Loucy (cell line): ENCODE measurements around the gene DIDO1.
"Not testable (repeated sequence)": the region's sequence is repeated elsewhere in the genome, so short reads cannot be mapped to it uniquely, and the experiment has no call there.

Experiments used
- H2AFZ ChIP-seq: fragments of 200-600 bp; sonication (generic); 2 replicates; pipeline ENCODE4 v1.6.0; 2016; ENCODE audit warnings: antibody characterized with exemption, mild to moderate bottlenecking, low read length, moderate library complexity
- H3F3A ChIP-seq: fragments of 200-600 bp; 2 replicates; pipeline ENCODE4 v1.6.0; 2016; ENCODE audit warnings: antibody characterized with exemption, low read depth, mild to moderate bottlenecking
- H3K27me3 ChIP-seq: fragments of 200-600 bp; sonication (generic); 2 replicates; pipeline ENCODE4 v1.6.1; 2014; ENCODE audit warnings: low read length, mild to moderate bottlenecking; ENCODE audit not compliant: insufficient read depth, poor library complexity, severe bottlenecking
- H3K36me3 ChIP-seq: fragments of 200-600 bp; sonication (generic); 2 replicates; pipeline ENCODE4 v1.6.1; 2016; ENCODE audit warnings: low read length; ENCODE audit not compliant: insufficient read depth
- H3K4me1 ChIP-seq: fragments of 200-600 bp; sonication (generic); 2 replicates; pipeline ENCODE4 v1.5.1; 2014; ENCODE audit warnings: low read length, mild to moderate bottlenecking; ENCODE audit not compliant: insufficient read depth, poor library complexity, severe bottlenecking
- H3K4me2 ChIP-seq: fragments of 200-600 bp; sonication (generic); 2 replicates; pipeline ENCODE4 v1.6.0; 2014; ENCODE audit warnings: antibody characterized with exemption, low read length, low read depth, mild to moderate bottlenecking; ENCODE audit not compliant: poor library complexity, severe bottlenecking
- H3K4me3 ChIP-seq: fragments of 200-600 bp; sonication (generic); 2 replicates; pipeline ENCODE4 v1.5.1; 2014; ENCODE audit warnings: low read length, mild to moderate bottlenecking, mixed read lengths; ENCODE audit not compliant: poor library complexity, severe bottlenecking
- H3K79me2 ChIP-seq: fragments of 200-600 bp; sonication (generic); 2 replicates; pipeline ENCODE4 v1.6.1; 2014; ENCODE audit warnings: low read length; ENCODE audit not compliant: insufficient read depth
- H3K9ac ChIP-seq: fragments of 200-600 bp; sonication (generic); 2 replicates; pipeline ENCODE4 v1.6.0; 2014; ENCODE audit warnings: mild to moderate bottlenecking, low read depth, low read length, moderate library complexity; ENCODE audit not compliant: poor library complexity, severe bottlenecking
- H3K9me2 ChIP-seq: fragments of 200-600 bp; sonication (generic); replicated peaks from 2 replicates; pipeline ENCODE4 v1.6.1; 2016; ENCODE audit warnings: low read depth, low read length, mixed read lengths
- H3K9me3 ChIP-seq: fragments of 200-600 bp; sonication (generic); 2 replicates; pipeline ENCODE4 v1.6.1; 2014; ENCODE audit warnings: mild to moderate bottlenecking, antibody characterized with exemption, low read length, low read depth; ENCODE audit not compliant: insufficient read depth
- H4K20me1 ChIP-seq: fragments of 200-600 bp; sonication (generic); 2 replicates; pipeline ENCODE4 v1.6.0; 2014; ENCODE audit warnings: antibody characterized with exemption, low read length, mild to moderate bottlenecking; ENCODE audit not compliant: insufficient read depth, poor library complexity, severe bottlenecking
- EZH2phosphoT487 ChIP-seq: fragments of 200-600 bp; IDR thresholded peaks from 2 replicates; pipeline ENCODE4 v1.6.1; 2018; ENCODE audit warnings: antibody characterized with exemption, mild to moderate bottlenecking, moderate library complexity, borderline replicate concordance
- TF ChIP-seq, protein P1 (sequence below): fragments of 200-600 bp; sonication (generic); conservative IDR thresholded peaks from 2 replicates; pipeline ENCODE4 v1.5.1; 2014; ENCODE audit warnings: mild to moderate bottlenecking, antibody characterized with exemption, low read length

Gene DIDO1

GRCh38 chr20:62875419-62876361 is 50.6 kb downstream of the DIDO1 start:
- H3K27me3 ChIP-seq = no peaks in the 10 kb centered on the region

GRCh38 chr20:62874964-62875344 is 51.4 kb downstream of the DIDO1 start:
- H3K4me1 ChIP-seq = peaks cover 11% of the 10 kb centered on the region
- H4K20me1 ChIP-seq = no peaks in the 10 kb centered on the region
- no peaks in the 10 kb centered on the region for H3K79me2 ChIP-seq
- peaks cover 10% of the 10 kb centered on the region for H3F3A ChIP-seq
- H2AFZ ChIP-seq = no peak overlapping the region
- H3K4me2 ChIP-seq = peak overlapping the region; percentile 46
- no peaks in the 10 kb centered on the region for H3K36me3 ChIP-seq
- no peak overlapping the region for H3K4me3 ChIP-seq
- no peaks in the 10 kb centered on the region for H3K9me3 ChIP-seq
- no peak for TF ChIP-seq EZH2phosphoT487
- no peaks in the 10 kb centered on the region for H3K27me3 ChIP-seq
- no peak overlapping the region for H3K9ac ChIP-seq
- no peaks in the 10 kb centered on the region for H3K9me2 ChIP-seq

More at GRCh38 chr20:62875419-62876361, 50.6 kb downstream of the DIDO1 start:
- no peak overlapping the region for H2AFZ ChIP-seq
- no peak for TF ChIP-seq EZH2phosphoT487
- TF ChIP-seq, protein P1, sequence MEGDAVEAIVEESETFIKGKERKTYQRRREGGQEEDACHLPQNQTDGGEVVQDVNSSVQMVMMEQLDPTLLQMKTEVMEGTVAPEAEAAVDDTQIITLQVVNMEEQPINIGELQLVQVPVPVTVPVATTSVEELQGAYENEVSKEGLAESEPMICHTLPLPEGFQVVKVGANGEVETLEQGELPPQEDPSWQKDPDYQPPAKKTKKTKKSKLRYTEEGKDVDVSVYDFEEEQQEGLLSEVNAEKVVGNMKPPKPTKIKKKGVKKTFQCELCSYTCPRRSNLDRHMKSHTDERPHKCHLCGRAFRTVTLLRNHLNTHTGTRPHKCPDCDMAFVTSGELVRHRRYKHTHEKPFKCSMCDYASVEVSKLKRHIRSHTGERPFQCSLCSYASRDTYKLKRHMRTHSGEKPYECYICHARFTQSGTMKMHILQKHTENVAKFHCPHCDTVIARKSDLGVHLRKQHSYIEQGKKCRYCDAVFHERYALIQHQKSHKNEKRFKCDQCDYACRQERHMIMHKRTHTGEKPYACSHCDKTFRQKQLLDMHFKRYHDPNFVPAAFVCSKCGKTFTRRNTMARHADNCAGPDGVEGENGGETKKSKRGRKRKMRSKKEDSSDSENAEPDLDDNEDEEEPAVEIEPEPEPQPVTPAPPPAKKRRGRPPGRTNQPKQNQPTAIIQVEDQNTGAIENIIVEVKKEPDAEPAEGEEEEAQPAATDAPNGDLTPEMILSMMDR = no peak
- H3K79me2 ChIP-seq = no peaks in the 10 kb centered on the region
- peaks cover 10% of the 10 kb centered on the region for H3F3A ChIP-seq
- no peaks in the 10 kb centered on the region for H3K9me3 ChIP-seq
- no peaks in the 10 kb centered on the region for H4K20me1 ChIP-seq
- no peak overlapping the region for H3K4me3 ChIP-seq
- H3K9ac ChIP-seq = no peak overlapping the region
- no peak overlapping the region for H3K4me2 ChIP-seq
- no peaks in the 10 kb centered on the region for H3K36me3 ChIP-seq
- H3K4me1 ChIP-seq = peaks cover 11% of the 10 kb centered on the region
- H3K9me2 ChIP-seq = no peaks in the 10 kb centered on the region

DNA sequence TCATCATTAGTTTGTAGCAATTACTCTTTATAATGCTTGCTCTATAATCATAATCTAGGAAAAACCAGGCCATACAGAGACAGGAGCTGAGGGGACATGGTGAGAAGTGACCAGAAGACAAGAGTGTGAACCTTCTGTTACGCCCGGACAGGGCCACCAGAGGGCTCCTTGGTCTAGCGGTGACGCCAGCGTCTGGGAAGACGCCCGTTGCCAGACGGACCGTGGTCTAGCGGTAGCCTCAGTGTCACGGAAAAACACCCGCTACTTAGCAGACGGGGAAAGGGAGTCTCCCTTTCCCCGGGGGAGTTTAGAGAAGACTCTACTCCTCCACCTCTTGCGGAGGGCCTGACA is 52.6 kb downstream of the DIDO1 start:
- H3K9me2 ChIP-seq, H3K36me3 ChIP-seq, H3F3A ChIP-seq, H3K79me2 ChIP-seq, H3K27me3 ChIP-seq, H4K20me1 ChIP-seq, H3K9me3 ChIP-seq: not testable (repeated sequence)
- peak overlapping the region; percentile 60 for H3K4me3 ChIP-seq
- TF ChIP-seq, protein P1 = peak; percentile 54
- peak overlapping the region; percentile 46 for H3K4me2 ChIP-seq
- peaks cover 11% of the 10 kb centered on the region for H3K4me1 ChIP-seq
- peak overlapping the region; percentile 39 for H3K9ac ChIP-seq
- H2AFZ ChIP-seq = peak overlapping the region; percentile 55

GRCh38 chr20:62873280-62873679 is 53.0 kb downstream of the DIDO1 start:
- TF ChIP-seq, protein P1 = no peak
- no peak for TF ChIP-seq EZH2phosphoT487
- H3K9ac ChIP-seq = peak overlapping the region; percentile 39

More at GRCh38 chr20:62873280-62873679, 53.0 kb downstream of the DIDO1 start:
- H3K4me1 ChIP-seq = peaks cover 11% of the 10 kb centered on the region
- no peak overlapping the region for H2AFZ ChIP-seq
- H3K4me3 ChIP-seq = peak overlapping the region; percentile 60
- H3K4me2 ChIP-seq = peak overlapping the region; percentile 46
- H3K9me3 ChIP-seq = no peaks in the 10 kb centered on the region
- H4K20me1 ChIP-seq = no peaks in the 10 kb centered on the region
- H3K36me3 ChIP-seq = no peaks in the 10 kb centered on the region
- no peaks in the 10 kb centered on the region for H3K9me2 ChIP-seq
- no peaks in the 10 kb centered on the region for H3K27me3 ChIP-seq
- no peaks in the 10 kb centered on the region for H3K79me2 ChIP-seq
- peaks cover 10% of the 10 kb centered on the region for H3F3A ChIP-seq
